Measurements from ENCODE around the gene ANGPTL8. TPM values are rescaled to one million over a fixed set of nuclear protein-coding genes. Genes with fewer than 3 reads are reported as not detected.

The ANGPTL8 gene
- total and polyA plus RNA-seq, 2 of the 13 experiments (the other 11 are each of a cell fraction or from before 2014, with no cell fraction given) = 27.3 to 243 TPM

DNA sequence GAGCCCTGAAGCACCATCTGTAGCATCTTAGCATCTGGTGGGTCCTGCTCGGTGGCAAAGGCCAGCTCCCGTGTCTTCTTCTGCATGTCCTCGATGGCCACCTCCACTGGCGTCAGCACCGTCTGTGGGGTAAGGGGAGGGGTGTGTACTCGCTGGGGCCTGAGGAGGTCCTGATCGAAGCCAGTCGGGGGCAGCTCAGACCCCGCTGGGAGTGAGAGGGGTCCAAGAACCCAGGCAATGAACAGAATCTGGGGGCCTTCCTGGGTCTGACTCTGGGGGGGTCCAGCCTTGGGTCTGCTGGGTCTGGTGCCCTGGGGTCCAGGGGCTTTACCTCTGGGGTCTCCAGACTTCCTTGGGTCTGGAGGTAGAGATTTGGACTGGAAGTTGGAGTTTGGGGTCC, 38.5 kb upstream of the ANGPTL8 start:
- no TSS peak for BruUV-seq (replicated peaks)
- Histone ChIP-seq H3K79me2 (ENCODE audit: insufficient read depth, low read length) (no peaks in the 10 kb centered on the region), H2AFZ (ENCODE audit: low read length) (no peak overlapping the region), H3K9me3 (ENCODE audit: low read length) (no peaks in the 10 kb centered on the region), H3K27ac (ENCODE audit: extremely low read length, insufficient read depth, low read length) (no peak overlapping the region), H3K27me3 (ENCODE audit: control insufficient read depth in 1 of 2, insufficient read depth in 2 of 2, low read length in 2 of 2) (no peaks in the 10 kb centered on the region; a peak in 1 of 5 replicates), H3K4me3 (replicated peaks in 1 of 3; ENCODE audit: insufficient read depth in 1 of 3, low read depth in 2 of 3, low read length in 3 of 3) (no peak overlapping the region), H4K20me1 (ENCODE audit: insufficient read depth, low read length) (no peaks in the 10 kb centered on the region), H3K9ac (ENCODE audit: insufficient read depth, low read depth, low read length) (no peak overlapping the region), H3K4me2 (ENCODE audit: low read depth, low read length) (no peak overlapping the region), H3K36me3 (replicated peaks in 1 of 2; ENCODE audit: control insufficient read depth in 1 of 2, insufficient read depth in 2 of 2, low read length in 2 of 2) (peaks cover 2 to 6% of the 10 kb centered on the region in 2 experiments; a peak in 1 of 5 replicates), H3K4me1 (ENCODE audit: insufficient read depth, low read length) (peaks cover 18% of the 10 kb centered on the region)
- TF ChIP-seq KLF6 (CRISPR knock-in tag; IDR thresholded peaks at IDR 0.05) = no peak
- TF ChIP-seq ZNF879 (CRISPR knock-in tag; IDR thresholded peaks at IDR 0.05) = no peak
- no peak for TF ChIP-seq CHD2 (IDR thresholded peaks at IDR 0.05; ENCODE audit: low read depth, low read length)
- TF ChIP-seq, protein P1, sequence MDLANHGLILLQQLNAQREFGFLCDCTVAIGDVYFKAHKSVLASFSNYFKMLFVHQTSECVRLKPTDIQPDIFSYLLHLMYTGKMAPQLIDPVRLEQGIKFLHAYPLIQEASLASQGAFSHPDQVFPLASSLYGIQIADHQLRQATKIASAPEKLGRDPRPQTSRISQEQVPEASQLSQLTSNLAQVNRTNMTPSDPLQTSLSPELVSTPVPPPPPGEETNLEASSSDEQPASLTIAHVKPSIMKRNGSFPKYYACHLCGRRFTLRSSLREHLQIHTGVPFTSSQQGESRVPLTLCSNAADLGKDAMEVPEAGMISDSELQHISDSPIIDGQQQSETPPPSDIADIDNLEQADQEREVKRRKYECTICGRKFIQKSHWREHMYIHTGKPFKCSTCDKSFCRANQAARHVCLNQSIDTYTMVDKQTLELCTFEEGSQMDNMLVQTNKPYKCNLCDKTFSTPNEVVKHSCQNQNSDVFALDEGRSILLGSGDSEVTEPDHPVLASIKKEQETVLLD (CRISPR knock-in tag; IDR thresholded peaks at IDR 0.05; ENCODE audit: low read depth) = no peak
- TF ChIP-seq, protein P2, sequence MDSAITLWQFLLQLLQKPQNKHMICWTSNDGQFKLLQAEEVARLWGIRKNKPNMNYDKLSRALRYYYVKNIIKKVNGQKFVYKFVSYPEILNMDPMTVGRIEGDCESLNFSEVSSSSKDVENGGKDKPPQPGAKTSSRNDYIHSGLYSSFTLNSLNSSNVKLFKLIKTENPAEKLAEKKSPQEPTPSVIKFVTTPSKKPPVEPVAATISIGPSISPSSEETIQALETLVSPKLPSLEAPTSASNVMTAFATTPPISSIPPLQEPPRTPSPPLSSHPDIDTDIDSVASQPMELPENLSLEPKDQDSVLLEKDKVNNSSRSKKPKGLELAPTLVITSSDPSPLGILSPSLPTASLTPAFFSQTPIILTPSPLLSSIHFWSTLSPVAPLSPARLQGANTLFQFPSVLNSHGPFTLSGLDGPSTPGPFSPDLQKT (CRISPR knock-in tag; IDR thresholded peaks at IDR 0.05; ENCODE audit: borderline replicate concordance) = no peak
- TF ChIP-seq ZNF329 (CRISPR knock-in tag; IDR thresholded peaks at IDR 0.05; ENCODE audit: low read depth) = no peak
- TF ChIP-seq NR3C1 (CRISPR knock-in tag; IDR thresholded peaks at IDR 0.05) = no peak
- no peak for TF ChIP-seq ZNF878 (CRISPR knock-in tag; IDR thresholded peaks at IDR 0.05)
- TF ChIP-seq STAT5B (CRISPR knock-in tag; IDR thresholded peaks at IDR 0.05) = no peak
- TF ChIP-seq ZNF383 (CRISPR knock-in tag; IDR thresholded peaks at IDR 0.05; ENCODE audit: borderline replicate concordance) = no peak
- TF ChIP-seq, protein P3, sequence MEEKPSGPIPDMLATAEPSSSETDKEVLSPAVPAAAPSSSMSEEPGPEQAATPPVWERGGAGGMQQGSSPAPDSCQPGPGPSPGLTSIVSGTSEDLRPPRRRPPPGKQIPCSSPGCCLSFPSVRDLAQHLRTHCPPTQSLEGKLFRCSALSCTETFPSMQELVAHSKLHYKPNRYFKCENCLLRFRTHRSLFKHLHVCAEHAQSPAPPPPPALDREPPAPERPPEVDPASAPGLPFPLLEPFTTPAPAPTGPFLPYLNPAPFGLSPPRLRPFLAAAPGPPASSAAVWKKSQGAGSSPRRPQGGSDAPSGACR (CRISPR knock-in tag; IDR thresholded peaks at IDR 0.05) = no peak
- TF ChIP-seq PHB2 (IDR thresholded peaks at IDR 0.05; ENCODE audit: partially characterized antibody) = no peak
- TF ChIP-seq ZNF577 (CRISPR knock-in tag; IDR thresholded peaks at IDR 0.05; ENCODE audit: borderline replicate concordance, low read depth) = no peak
- TF ChIP-seq HMGA1 (CRISPR knock-in tag; conservative IDR thresholded peaks at IDR 0.05) = no peak
- no peak for TF ChIP-seq AKAP8 (CRISPR knock-in tag; IDR thresholded peaks at IDR 0.05)
- TF ChIP-seq NCOA2 (CRISPR knock-in tag; IDR thresholded peaks at IDR 0.05) = no peak
- 90% methylated on average over 9 of the region's 9 CpGs for WGBS (ENCODE audit: low lambda C conversion rate)
- DNase-seq (ENCODE audit: low spot score) = no peak
- in situ Hi-C loops (cut with HindIII; ENCODE audit: extremely low pct_ligation_motif_present, low pct_unique_long_range_greater_than_20kb) (loop anchor here (5.0 kb wide), 1 partner anchor 64 kb away; no protein-coding TSS in a partner anchor), intact Hi-C loops (cut with micrococcal nuclease; ENCODE audit: unreplicated experiment) (no loop called here)
- ChIA-PET CTCF (ENCODE audit: low intra/inter-chr PET ratio, low total read pairs) (no interaction called here), POLR2A (interaction anchor here (1.2 kb wide), 1 partner anchor 58 kb away, joined by 6 read pairs; no protein-coding TSS in a partner anchor)
- FAIRE-seq = no peak
- no peak for ATAC-seq

Data from HepG2 (cell line).